Measurements from ENCODE around the gene SPATS2L.

The SPATS2L gene

DNA sequence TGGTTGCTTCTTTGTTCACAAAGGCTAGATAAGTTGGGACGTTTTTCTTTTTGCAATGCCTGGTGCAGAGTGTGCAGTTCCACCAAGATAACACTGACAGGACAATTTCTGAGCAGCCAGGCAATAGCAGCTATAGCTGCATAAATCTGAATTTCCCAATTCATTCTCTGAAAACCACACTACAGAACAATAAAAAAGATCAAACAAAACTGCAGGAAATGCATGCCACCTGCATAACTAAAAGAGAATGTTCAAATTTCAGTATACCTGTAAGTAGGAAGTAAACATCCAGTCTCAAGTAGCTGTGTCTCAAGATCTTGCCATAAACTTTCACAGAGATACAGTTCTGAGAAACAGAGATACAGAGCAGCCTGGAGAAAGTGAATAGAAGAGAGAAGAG lies 208.7 kb downstream of the SPATS2L start:
- no peak for DNase-seq (ENCODE audit: low spot score)

DNA sequence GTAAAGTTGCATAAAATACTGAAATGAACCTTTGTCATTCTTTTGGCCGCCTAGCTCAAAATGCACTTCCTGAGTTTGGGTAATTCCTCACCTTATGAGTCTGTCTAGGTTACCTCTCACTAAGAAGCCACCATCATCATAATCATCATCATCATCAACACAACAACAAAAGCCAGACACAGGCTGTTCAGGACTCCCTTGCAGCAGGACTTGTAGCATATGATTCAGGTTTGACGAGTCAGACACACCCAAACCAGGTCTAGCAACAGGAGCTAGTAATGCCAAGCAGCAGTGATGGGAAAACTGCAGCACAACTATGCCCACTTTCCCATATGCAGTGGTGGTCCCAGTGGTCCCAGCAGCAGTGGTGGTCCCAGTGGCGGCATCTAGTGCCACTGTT lies 216.7 kb downstream of the SPATS2L start:
- no peak for DNase-seq (ENCODE audit: low spot score)

DNA sequence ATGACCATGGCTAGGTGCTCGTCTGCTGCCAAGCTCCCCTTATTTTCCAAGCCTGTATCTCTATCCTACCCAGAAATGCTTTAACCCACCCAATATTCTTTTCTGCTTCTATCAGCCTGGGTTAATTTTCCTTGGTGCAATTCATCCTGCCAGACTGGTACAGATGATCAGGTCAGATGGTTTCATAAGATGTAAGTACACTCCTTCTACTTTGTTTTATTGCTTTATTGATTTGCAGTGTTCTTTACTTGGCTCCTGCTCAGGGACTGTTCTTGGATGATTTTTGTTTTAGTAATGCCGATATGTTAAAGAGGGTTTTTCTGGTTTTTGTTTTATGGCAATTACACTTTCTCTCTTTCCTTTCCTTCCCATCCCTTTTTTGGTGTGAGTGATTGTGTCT lies 217.1 kb downstream of the SPATS2L start:
- DNase-seq (ENCODE audit: low spot score): no peak

DNA sequence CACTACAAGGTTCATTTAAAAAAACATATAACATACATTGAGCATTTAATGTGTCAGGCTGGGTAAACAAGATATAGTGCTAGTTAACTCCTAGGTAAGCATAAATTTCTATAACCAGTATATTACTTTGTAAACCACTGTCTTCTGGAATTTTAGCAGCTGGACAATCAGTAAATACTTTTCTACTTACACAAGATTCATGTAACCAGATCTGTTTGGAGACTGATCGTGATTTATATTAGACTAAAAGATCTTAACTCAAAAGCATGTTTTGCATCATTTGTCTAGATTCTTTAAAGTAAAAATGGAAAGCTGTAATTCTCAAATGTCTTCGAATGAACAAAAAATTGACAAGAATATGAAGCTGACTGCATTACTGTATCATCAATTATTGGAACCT lies 218.6 kb downstream of the SPATS2L start:
- DNase-seq (ENCODE audit: low spot score): no peak

DNA sequence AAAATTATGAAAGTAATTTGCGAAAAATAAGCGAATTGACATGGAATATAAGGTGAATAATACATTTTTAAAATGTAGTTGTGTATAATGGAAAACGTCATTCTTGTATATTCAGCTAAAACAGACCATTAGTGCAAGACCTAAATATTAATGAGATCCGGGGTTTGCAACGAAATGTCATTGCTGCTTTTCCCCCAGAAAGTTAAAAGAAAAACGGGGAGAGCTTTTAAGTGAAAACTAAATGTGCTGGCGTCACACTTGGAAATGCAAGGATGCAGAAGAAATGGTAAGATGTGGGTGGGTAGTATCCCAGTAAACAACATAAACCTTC lies 219.0 kb downstream of the SPATS2L start:
- no peak for DNase-seq (ENCODE audit: low spot score)

DNA sequence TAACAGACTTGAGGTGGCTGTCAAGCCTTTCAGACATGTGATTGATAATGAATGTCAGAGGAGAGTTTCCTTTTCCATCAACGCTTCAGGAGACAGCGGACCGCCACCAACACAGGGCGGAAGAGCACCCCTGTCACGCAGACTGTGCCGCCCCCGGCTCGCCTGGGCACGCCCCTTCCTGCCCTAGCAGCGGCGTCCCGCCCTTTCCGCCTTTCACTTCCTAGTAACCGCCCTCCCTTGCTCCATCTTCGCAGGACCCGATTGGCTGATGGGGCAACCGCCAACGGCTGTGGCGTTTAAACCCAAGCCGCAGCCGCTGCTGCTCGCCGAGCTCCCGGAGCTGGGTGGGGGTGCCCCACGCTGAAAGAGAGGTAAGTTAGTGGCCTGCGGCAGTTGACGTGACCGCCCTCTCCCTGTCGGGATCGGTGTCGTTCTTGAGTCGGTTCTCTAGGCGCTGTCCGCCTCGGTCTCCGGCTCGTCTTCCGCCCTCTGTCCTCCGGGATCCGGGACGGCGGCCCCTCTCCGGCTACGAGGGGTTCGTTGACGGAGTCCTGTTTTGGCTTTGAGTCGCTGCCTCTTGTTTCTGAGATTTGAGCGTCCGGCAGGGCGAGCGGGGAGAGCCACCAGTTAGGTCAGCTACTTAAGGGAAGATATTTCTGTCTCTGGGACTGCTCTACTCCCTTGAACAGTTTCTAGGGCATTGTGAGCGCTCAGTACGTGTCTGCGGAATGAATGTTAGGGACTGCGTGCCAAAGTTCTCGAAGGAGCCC lies 219.6 kb downstream of the SPATS2L start, which contains the start of gene SGO2:
SGO2 (plus strand) TSS at position 326 of the 770 bp plus-strand sequence. CDS start 6,769 bp downstream, outside the sequence.
- DNase-seq (ENCODE audit: low spot score): peak; percentile 91

DNA sequence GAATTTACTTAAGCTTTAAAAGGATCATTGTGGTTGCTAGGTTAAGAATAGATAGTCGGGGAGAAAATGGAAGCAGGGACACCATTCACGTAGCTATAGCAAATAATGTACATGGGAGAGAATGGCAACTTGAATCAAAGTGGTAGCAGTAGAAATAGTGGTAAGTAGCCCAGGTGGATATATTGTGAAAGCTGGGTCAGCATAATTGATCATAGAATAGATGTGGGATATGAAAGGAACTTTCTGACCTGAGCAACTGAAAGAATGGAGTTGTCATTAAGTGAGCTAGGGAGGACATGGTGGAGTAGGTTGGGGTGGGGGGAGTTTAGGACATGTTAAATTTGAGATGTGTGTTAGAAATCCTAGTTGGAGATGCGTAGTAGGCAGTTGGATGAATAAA lies 221.7 kb downstream of the SPATS2L start:
- DNase-seq (ENCODE audit: low spot score): no peak
